Measurements from ENCODE around the gene B4GALNT2.

Gene B4GALNT2

DNA sequence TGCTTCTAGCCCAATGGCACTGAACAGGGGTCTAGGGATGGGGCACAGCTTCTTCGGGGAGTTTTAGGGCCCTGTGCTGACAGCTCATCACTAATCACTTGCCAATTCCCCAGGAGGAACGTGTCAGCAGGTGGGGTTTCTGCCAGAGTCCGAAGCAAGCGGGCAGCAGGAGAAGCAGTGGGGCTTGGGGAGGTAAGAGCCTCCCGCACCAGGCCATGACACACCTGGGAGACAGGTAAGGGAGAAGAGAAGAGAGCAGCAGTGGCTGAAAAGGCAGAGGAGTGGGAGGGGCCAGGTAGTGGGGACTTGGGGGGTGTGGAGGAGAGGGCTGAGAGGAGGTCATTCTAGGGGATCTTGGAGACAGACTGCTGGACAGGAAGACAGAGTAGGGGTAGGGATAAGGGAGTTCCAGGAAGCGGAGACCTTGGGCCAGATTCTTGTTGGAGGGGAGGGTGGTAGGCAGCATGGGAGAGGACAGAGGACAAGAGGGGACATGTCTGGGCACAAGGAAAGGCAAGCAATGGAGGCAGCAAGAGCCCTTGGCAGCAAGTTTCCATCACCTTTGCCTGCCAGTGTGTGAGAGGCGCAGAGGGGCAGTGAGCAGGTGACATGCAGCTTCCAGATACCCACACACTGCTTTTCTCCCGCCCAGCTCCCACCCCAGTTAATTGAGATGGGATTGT lies 93.1 kb downstream of the B4GALNT2 start:
- no peak for TF ChIP-seq CTCF (IDR thresholded peaks at IDR 0.05; ENCODE audit: insufficient read depth, low read depth, low read length, missing control alignments)
- no peak overlapping the region for H3K4me3 ChIP-seq (ENCODE audit: low read depth, low read length)
- DNase-seq (ENCODE audit: low read depth), result no peak

Measured in GM12865 (cell line).